Astrocyte (in vitro differentiated cells and primary cell): ENCODE results near the gene PPP3R1. TPM values are rescaled to one million over a fixed set of nuclear protein-coding genes. Genes with fewer than 3 reads are reported as not detected.

ENCODE experiments used
- DNase-seq: peaks from one replicate; pipeline ENCODE4 v3.0.0-alpha.2; 2010; ENCODE audit warnings: low read depth
- FAIRE-seq: peaks from 2 replicates; lab custom pipeline; 2011; peaks lifted over from hg19 to GRCh38; lab: Jason Lieb, UNC
- H2AFZ ChIP-seq: 2 replicates; pipeline ENCODE4 v1.6.0; 2012; ENCODE audit warnings: low read depth, low read length, inconsistent platforms
- H3K27ac ChIP-seq: 2 replicates; pipeline ENCODE4 v1.5.1; 2011; ENCODE audit warnings: low read depth, low read length, inconsistent platforms
- H3K27me3 ChIP-seq: 2 replicates; pipeline ENCODE4 v1.6.0; 2011; ENCODE audit warnings: low read length, inconsistent platforms; ENCODE audit not compliant: insufficient read depth
- H3K36me3 ChIP-seq: 2 replicates; pipeline ENCODE4 v1.5.1; 2011; ENCODE audit warnings: low read length, inconsistent platforms; ENCODE audit not compliant: insufficient read depth
- H3K4me1 ChIP-seq: 2 replicates; pipeline ENCODE4 v1.5.1; 2011; ENCODE audit warnings: low read length, inconsistent platforms; ENCODE audit not compliant: insufficient read depth
- H3K4me2 ChIP-seq: 2 replicates; pipeline ENCODE4 v1.6.0; 2012; ENCODE audit warnings: low read length, inconsistent platforms
- H3K4me3 ChIP-seq: 2 replicates; pipeline ENCODE4 v1.5.1; 2011; ENCODE audit warnings: low read depth, mild to moderate bottlenecking, low read length, inconsistent platforms; ENCODE audit not compliant: insufficient read depth
- H3K79me2 ChIP-seq: 2 replicates; pipeline ENCODE4 v1.6.0; 2012; ENCODE audit warnings: mild to moderate bottlenecking, low read length, inconsistent platforms; ENCODE audit not compliant: insufficient read depth
- H3K9ac ChIP-seq: 2 replicates; pipeline ENCODE4 v1.6.0; 2012; ENCODE audit warnings: mild to moderate bottlenecking, low read length, inconsistent platforms
- H3K9me3 ChIP-seq: 2 replicates; pipeline ENCODE4 v1.5.1; 2012; ENCODE audit warnings: low read depth, mild to moderate bottlenecking, low read length, inconsistent platforms; ENCODE audit not compliant: insufficient read depth
- H4K20me1 ChIP-seq: 2 replicates; pipeline ENCODE4 v1.6.0; 2012; ENCODE audit warnings: low read length, inconsistent platforms; ENCODE audit not compliant: insufficient read depth
- H3K27ac Mint-ChIP-seq: one replicate; pipeline ENCODE4 v1.8.0; 2021; ENCODE audit warnings: mild to moderate bottlenecking, mixed read lengths; ENCODE audit not compliant: unreplicated experiment
- H3K27me3 Mint-ChIP-seq: one replicate; pipeline ENCODE4 v1.8.0; 2021; ENCODE audit warnings: low read depth, mixed read lengths; ENCODE audit not compliant: unreplicated experiment
- H3K36me3 Mint-ChIP-seq: one replicate; pipeline ENCODE4 v1.8.0; 2021; ENCODE audit warnings: low read depth, mixed read lengths; ENCODE audit not compliant: unreplicated experiment
- H3K4me1 Mint-ChIP-seq: one replicate; pipeline ENCODE4 v1.8.0; 2021; ENCODE audit warnings: low read depth, mixed read lengths; ENCODE audit not compliant: unreplicated experiment
- H3K4me3 Mint-ChIP-seq: one replicate; pipeline ENCODE4 v1.8.0; 2021; ENCODE audit warnings: mild to moderate bottlenecking, moderate library complexity, mixed read lengths; ENCODE audit not compliant: unreplicated experiment
- H3K9me3 Mint-ChIP-seq: one replicate; pipeline ENCODE4 v1.8.0; 2021; ENCODE audit warnings: mild to moderate bottlenecking, mixed read lengths; ENCODE audit not compliant: unreplicated experiment
- CTCF ChIP-seq: IDR thresholded peaks from 2 replicates; pipeline ENCODE4 v1.5.1; 2011; ENCODE audit warnings: low read depth, mild to moderate bottlenecking, inconsistent platforms, low read length, moderate library complexity; ENCODE audit not compliant: insufficient read depth
- EZH2 ChIP-seq: IDR thresholded peaks from 2 replicates; pipeline ENCODE4 v1.6.1; 2012; ENCODE audit warnings: mild to moderate bottlenecking, low read length, inconsistent platforms; ENCODE audit not compliant: insufficient read depth
- total RNA-seq: library from RNA; stranded (reverse); gene quantifications from 2 replicates; pipeline ENCODE4 v1.2.1, GENCODE V29; 2021

PPP3R1 gene
- total RNA-seq, 1 donor from 2014 or later, result 80.6 TPM

GRCh38 chr2:68246396-68246795 is 5.9 kb downstream of the PPP3R1 start:
- Histone ChIP-seq H3K4me2 (no peak overlapping the region), H3K27me3 (no peaks in the 10 kb centered on the region), H3K4me1 (peaks cover 7% of the 10 kb centered on the region), H3K27ac (no peak overlapping the region), H4K20me1 (peaks cover 100% of the 10 kb centered on the region), H3K36me3 (no peaks in the 10 kb centered on the region), H2AFZ (no peak overlapping the region), H3K4me3 (no peak overlapping the region), H3K9ac (no peak overlapping the region), H3K9me3 (no peaks in the 10 kb centered on the region), H3K79me2 (peaks cover 100% of the 10 kb centered on the region)
- TF ChIP-seq EZH2, result no peak
- no peak for TF ChIP-seq CTCF
- no peak for FAIRE-seq
- Mint-ChIP-seq H3K9me3 (no peaks in the 10 kb centered on the region), H3K27me3 (no peaks in the 10 kb centered on the region), H3K36me3 (no peaks in the 10 kb centered on the region), H3K4me1 (peaks cover 3% of the 10 kb centered on the region), H3K27ac (no peak overlapping the region), H3K4me3 (no peak overlapping the region)
- no peak for DNase-seq

- peaks cover 100% of the 10 kb centered on the region for H3K79me2 ChIP-seq
- DNase-seq, result no peak
- peaks cover 4% of the 10 kb centered on the region for H3K4me1 Mint-ChIP-seq
- no peaks in the 10 kb centered on the region for H3K27me3 Mint-ChIP-seq
- peaks cover 100% of the 10 kb centered on the region for H4K20me1 ChIP-seq
- no peaks in the 10 kb centered on the region for H3K9me3 Mint-ChIP-seq
- no peaks in the 10 kb centered on the region for H3K27me3 ChIP-seq
- H3K9me3 ChIP-seq, result no peaks in the 10 kb centered on the region
- no peaks in the 10 kb centered on the region for H3K36me3 Mint-ChIP-seq
- H3K27ac ChIP-seq, result no peak overlapping the region
- FAIRE-seq, result no peak
- no peak overlapping the region for H3K27ac Mint-ChIP-seq
- H3K4me2 ChIP-seq, result no peak overlapping the region
- no peaks in the 10 kb centered on the region for H3K36me3 ChIP-seq
- no peak overlapping the region for H3K9ac ChIP-seq
- H3K4me3 Mint-ChIP-seq, result no peak overlapping the region
- TF ChIP-seq EZH2, result no peak
- no peak overlapping the region for H3K4me3 ChIP-seq
- no peak overlapping the region for H2AFZ ChIP-seq
- H3K4me1 ChIP-seq, result peaks cover 7% of the 10 kb centered on the region
Measured at GRCh38 chr2:68245672-68246071, 6.7 kb downstream of the PPP3R1 start.

- Histone ChIP-seq H3K79me2 (peaks cover 100% of the 10 kb centered on the region), H3K36me3 (no peaks in the 10 kb centered on the region), H2AFZ (no peak overlapping the region), H3K4me3 (no peak overlapping the region), H4K20me1 (peaks cover 100% of the 10 kb centered on the region), H3K27me3 (no peaks in the 10 kb centered on the region), H3K9ac (no peak overlapping the region), H3K27ac (no peak overlapping the region), H3K4me2 (no peak overlapping the region), H3K4me1 (peaks cover 7% of the 10 kb centered on the region), H3K9me3 (no peaks in the 10 kb centered on the region)
- no peak for FAIRE-seq
- DNase-seq, result no peak
- Mint-ChIP-seq H3K4me1 (peaks cover 8% of the 10 kb centered on the region), H3K4me3 (no peak overlapping the region), H3K9me3 (no peaks in the 10 kb centered on the region), H3K36me3 (no peaks in the 10 kb centered on the region), H3K27ac (no peak overlapping the region), H3K27me3 (no peaks in the 10 kb centered on the region)
- TF ChIP-seq CTCF, result no peak
- no peak for TF ChIP-seq EZH2
Measured at GRCh38 chr2:68245066-68245465, 7.3 kb downstream of the PPP3R1 start.
